BLaER1 treated with 17β-estradiol and CSF1 and Interleukin-3, amounts not matched to agents 10 nM and 100 nM (cell line): ENCODE data around the gene TEAD3.
"Not testable (repeated sequence)": the region's sequence is repeated elsewhere in the genome, so short reads cannot be mapped to it uniquely, and the experiment has no call there.

ENCODE experiments used
- H3K27ac ChIP-seq, 11 experiments: shearing (Covaris generic); formaldehyde crosslinking; 2 replicates each; pipeline ENCODE4 v1.8.1; 2022
- H3K27me3 ChIP-seq, 11 experiments: shearing (Covaris generic); formaldehyde crosslinking; 2 replicates each; pipeline ENCODE4 v1.8.1; 2022
- H3K36me3 ChIP-seq, 11 experiments: shearing (Covaris generic); formaldehyde crosslinking; 2 replicates each; pipeline ENCODE4 v1.8.1; 2022
- H3K4me1 ChIP-seq, 10 experiments: shearing (Covaris generic); formaldehyde crosslinking; 2 replicates each; pipeline ENCODE4 v1.8.1; 2022
- H3K4me2 ChIP-seq, 11 experiments: shearing (Covaris generic); formaldehyde crosslinking; 2 replicates each; pipeline ENCODE4 v1.8.1; 2022
- H3K4me3 ChIP-seq, 10 experiments: shearing (Covaris generic); formaldehyde crosslinking; 2 replicates each; pipeline ENCODE4 v1.8.1; 2022
- H3K9ac ChIP-seq, 11 experiments: shearing (Covaris generic); formaldehyde crosslinking; 2 replicates each; pipeline ENCODE4 v1.8.1; 2022
- H3K9me3 ChIP-seq, 11 experiments: shearing (Covaris generic); formaldehyde crosslinking; replicated peaks in 1 of 11; 2 replicates each; pipeline ENCODE4 v1.8.1; 2022
- H4K20me1 ChIP-seq, 11 experiments: shearing (Covaris generic); formaldehyde crosslinking; 2 replicates each; pipeline ENCODE4 v1.8.1; 2022
- Cebpa-rat ChIP-seq, 11 experiments: shearing (Covaris generic); IDR thresholded peaks; 2 replicates each; pipeline ENCODE4 v1.8.1; 2022

The TEAD3 gene

GRCh38 chr6:35436071-35436857 is 60.6 kb downstream of the TEAD3 start:
- no peak overlapping the region for H3K9ac ChIP-seq
- no peak overlapping the region; a peak in 1 of 22 replicates for H3K4me2 ChIP-seq
- no peak overlapping the region for H3K4me3 ChIP-seq
- no peak for TF ChIP-seq Cebpa-rat (IDR thresholded peaks at IDR 0.05)
- H3K36me3 ChIP-seq: no peaks in the 10 kb centered on the region
- no peaks in the 10 kb centered on the region for H3K27me3 ChIP-seq
- no peaks in the 10 kb centered on the region for H4K20me1 ChIP-seq
- no peaks in the 10 kb centered on the region for H3K4me1 ChIP-seq
- H3K9me3 ChIP-seq: no peaks in the 10 kb centered on the region
- no peak overlapping the region for H3K27ac ChIP-seq

- Histone ChIP-seq H4K20me1 (no peaks in the 10 kb centered on the region), H3K9me3 (peaks cover 2 to 4% (median 3%) of the 10 kb centered on the region in 11 experiments), H3K4me2 (no peak overlapping the region; a peak in 1 of 22 replicates), H3K27me3 (no peaks in the 10 kb centered on the region), H3K36me3 (peaks cover 0 to 2% (median 0%) of the 10 kb centered on the region in 11 experiments; a peak in 6 of 22 replicates), H3K9ac (no peak overlapping the region), H3K4me1 (no peaks in the 10 kb centered on the region), H3K4me3 (no peak overlapping the region), H3K27ac (no peak overlapping the region)
- no peak for TF ChIP-seq Cebpa-rat (IDR thresholded peaks at IDR 0.05)
Observed at GRCh38 chr6:35435074-35435837, 61.6 kb downstream of the TEAD3 start.

GRCh38 chr6:35432702-35433101 is 64.2 kb downstream of the TEAD3 start:
- not testable (repeated sequence) for H3K4me1 ChIP-seq, H3K27ac ChIP-seq, H3K27me3 ChIP-seq

GRCh38 chr6:35432291-35432690 is 64.6 kb downstream of the TEAD3 start:
- H3K9ac ChIP-seq: no peak overlapping the region
- no peak overlapping the region for H3K4me2 ChIP-seq
- peaks cover 14 to 32% (median 24%) of the 10 kb centered on the region in 11 experiments for H3K36me3 ChIP-seq
- peaks cover 0 to 5% (median 3%) of the 10 kb centered on the region in 10 experiments; a peak in 13 of 20 replicates for H3K4me1 ChIP-seq
- H3K27ac ChIP-seq: no peak overlapping the region
- no peak overlapping the region for H3K4me3 ChIP-seq
- H3K27me3 ChIP-seq: no peaks in the 10 kb centered on the region
- TF ChIP-seq Cebpa-rat (IDR thresholded peaks at IDR 0.05): no peak
- no peaks in the 10 kb centered on the region for H4K20me1 ChIP-seq
- peaks cover 32 to 34% (median 32%) of the 10 kb centered on the region in 11 experiments for H3K9me3 ChIP-seq

More at GRCh38 chr6:35432702-35433101, 64.2 kb downstream of the TEAD3 start:
- peaks cover 14 to 28% (median 20%) of the 10 kb centered on the region in 11 experiments for H3K36me3 ChIP-seq
- not testable (repeated sequence) for H3K4me3 ChIP-seq, H4K20me1 ChIP-seq, H3K4me2 ChIP-seq, H3K9ac ChIP-seq
- peaks cover 28 to 30% (median 28%) of the 10 kb centered on the region in 11 experiments for H3K9me3 ChIP-seq

- TF ChIP-seq Cebpa-rat (IDR thresholded peaks at IDR 0.05): no peak
- no peak overlapping the region for H3K27ac ChIP-seq
- peaks cover 34 to 43% (median 36%) of the 10 kb centered on the region in 11 experiments for H3K9me3 ChIP-seq
- H3K9ac ChIP-seq: no peak overlapping the region
- peak overlapping the region in 5 of 10 experiments; percentile 12 to 28 (median 21); a peak in 5 of 20 replicates for H3K4me3 ChIP-seq
- no peak overlapping the region for H3K4me2 ChIP-seq
- H4K20me1 ChIP-seq: no peaks in the 10 kb centered on the region
- H3K36me3 ChIP-seq: peaks cover 16 to 57% (median 41%) of the 10 kb centered on the region in 11 experiments
- no peaks in the 10 kb centered on the region for H3K27me3 ChIP-seq
- H3K4me1 ChIP-seq: peaks cover 28 to 33% (median 31%) of the 10 kb centered on the region in 10 experiments
Observed at GRCh38 chr6:35429463-35429862, 67.4 kb downstream of the TEAD3 start.

- peaks cover 34 to 43% (median 36%) of the 10 kb centered on the region in 11 experiments for H3K9me3 ChIP-seq
- H3K9ac ChIP-seq: no peak overlapping the region
- peaks cover 25 to 66% (median 50%) of the 10 kb centered on the region in 11 experiments for H3K36me3 ChIP-seq
- peaks cover 30 to 42% (median 39%) of the 10 kb centered on the region in 10 experiments for H3K4me1 ChIP-seq
- H3K4me2 ChIP-seq: no peak overlapping the region
- H3K4me3 ChIP-seq: peak overlapping the region in 7 of 10 experiments; percentile 12 to 33 (median 23); a peak in 7 of 20 replicates
- TF ChIP-seq Cebpa-rat (IDR thresholded peaks at IDR 0.05): no peak
- no peaks in the 10 kb centered on the region for H4K20me1 ChIP-seq
- no peaks in the 10 kb centered on the region for H3K27me3 ChIP-seq
- H3K27ac ChIP-seq: no peak overlapping the region
Observed at GRCh38 chr6:35428421-35429149, 68.3 kb downstream of the TEAD3 start.

GRCh38 chr6:35427851-35428321 is 69.0 kb downstream of the TEAD3 start:
- H3K9ac ChIP-seq: no peak overlapping the region
- H3K27me3 ChIP-seq: no peaks in the 10 kb centered on the region
- H3K4me2 ChIP-seq: peak overlapping the region in 1 of 11 experiments; percentile 97; a peak in 4 of 22 replicates
- peaks cover 30 to 45% (median 40%) of the 10 kb centered on the region in 10 experiments for H3K4me1 ChIP-seq
- H3K36me3 ChIP-seq: peaks cover 27 to 73% (median 56%) of the 10 kb centered on the region in 11 experiments
- H3K27ac ChIP-seq: peak overlapping the region in 4 of 11 experiments; percentile 80 to 88 (median 85); a peak in 6 of 22 replicates
- no peak for TF ChIP-seq Cebpa-rat (IDR thresholded peaks at IDR 0.05)
- H3K4me3 ChIP-seq: peak overlapping the region in 5 of 10 experiments; percentile 21 to 41 (median 28); a peak in 4 of 20 replicates
- H4K20me1 ChIP-seq: no peaks in the 10 kb centered on the region
- H3K9me3 ChIP-seq: peaks cover 34 to 43% (median 36%) of the 10 kb centered on the region in 11 experiments

- no peak for TF ChIP-seq Cebpa-rat (IDR thresholded peaks at IDR 0.05)
- H3K27me3 ChIP-seq: no peaks in the 10 kb centered on the region
- peaks cover 30 to 45% (median 40%) of the 10 kb centered on the region in 10 experiments for H3K4me1 ChIP-seq
- H3K27ac ChIP-seq: peak overlapping the region in 8 of 11 experiments; percentile 27 to 88 (median 82); a peak in 13 of 22 replicates
- peaks cover 34 to 43% (median 36%) of the 10 kb centered on the region in 11 experiments for H3K9me3 ChIP-seq
- no peak overlapping the region for H3K9ac ChIP-seq
- 0 out of 22 replicates have a peak, but pooled peaks cover 0 to under 1% (median 0%) of the 10 kb centered on the region in 11 experiments for H4K20me1 ChIP-seq
- peaks cover 29 to 77% (median 60%) of the 10 kb centered on the region in 11 experiments for H3K36me3 ChIP-seq
- H3K4me3 ChIP-seq: peak overlapping the region in 2 of 10 experiments; percentile 16 to 41; a peak in 2 of 20 replicates
- H3K4me2 ChIP-seq: peak overlapping the region in 7 of 11 experiments; percentile 84 to 98 (median 92); a peak in 9 of 22 replicates
Observed at GRCh38 chr6:35427435-35427834, 69.4 kb downstream of the TEAD3 start.
